ENCODE data around the gene KHK. TPM values are rescaled to one million over a fixed set of nuclear protein-coding genes. Genes with fewer than 3 reads are reported as not detected.

KHK gene
- total and polyA plus RNA-seq, 2 of the 8 experiments (the other 6 are each of a cell fraction or from before 2014, with no cell fraction given): 11.0 to 17.7 TPM

DNA sequence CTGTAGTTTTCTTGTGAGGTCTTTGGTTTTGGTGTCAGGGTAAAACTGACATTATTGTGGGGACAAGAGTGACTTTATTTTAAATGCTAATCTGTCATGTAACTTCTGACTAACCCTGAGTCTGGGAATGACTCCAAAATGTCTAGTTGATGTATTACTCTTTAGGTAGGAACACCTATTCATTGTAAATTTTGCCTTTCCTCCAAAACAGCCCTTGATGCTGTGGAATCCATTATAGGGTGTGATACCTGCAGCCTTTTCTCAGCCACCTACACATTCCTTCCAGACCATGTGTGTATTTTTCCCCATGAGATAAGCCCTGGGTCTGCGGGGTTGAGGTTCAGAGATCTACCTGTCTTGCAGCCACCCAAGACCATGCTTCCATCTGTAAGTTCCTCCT, 56.7 kb downstream of the KHK start (continued):
- TF ChIP-seq TAF1 (IDR thresholded peaks at IDR 0.05; ENCODE audit: low read depth, low read length) (no peak), BACH1 (IDR thresholded peaks at IDR 0.05; ENCODE audit: low read length) (no peak)
